ENCODE results near the gene ALKBH5. TPM values are rescaled to one million over a fixed set of nuclear protein-coding genes. Genes with fewer than 3 reads are reported as not detected.
A peak's percentile ranks its signal among the peaks of the same experiment; 100 is the strongest.

The ALKBH5 gene
- total RNA-seq, 4 donors from 2014 or later, result 67.1 to 92.7 (median 73.2) TPM

- Histone ChIP-seq H3K4me3 (no peak overlapping the region), H3K9me3 (no peaks in the 10 kb centered on the region), H3K4me1 (peaks cover 37% of the 10 kb centered on the region), H3K36me3 (peaks cover 84% of the 10 kb centered on the region), H3K27me3 (no peaks in the 10 kb centered on the region), H3K27ac (no peak overlapping the region)
- no peak for TF ChIP-seq POLR2A (IDR thresholded peaks at IDR 0.05)
- no peak for TF ChIP-seq POLR2AphosphoS5 (IDR thresholded peaks at IDR 0.05)
- TF ChIP-seq EP300 (IDR thresholded peaks at IDR 0.05), result no peak
- WGBS, result 77% methylated on average over 13 of the region's 15 CpGs
- DNase-seq (ENCODE audit: low spot score in 2 of 2), result no peak
Measured at GRCh38 chr17:18251204-18251603, 67.6 kb downstream of the ALKBH5 start.

- no peak overlapping the region for H3K27ac ChIP-seq
- H3K27me3 ChIP-seq, result no peaks in the 10 kb centered on the region
- WGBS, result 83% methylated on average over 4 of the region's 5 CpGs
- H3K36me3 ChIP-seq, result peaks cover 80% of the 10 kb centered on the region
- H3K4me1 ChIP-seq, result peaks cover 37% of the 10 kb centered on the region
- H3K4me3 ChIP-seq, result no peak overlapping the region
- peak in 1 of 2 donors; percentile 56 for DNase-seq (ENCODE audit: low spot score in 2 of 2)
- H3K9me3 ChIP-seq, result no peaks in the 10 kb centered on the region
- no peak for TF ChIP-seq CTCF (IDR thresholded peaks at IDR 0.05)
- TF ChIP-seq EP300 (IDR thresholded peaks at IDR 0.05), result no peak
- TF ChIP-seq POLR2A (IDR thresholded peaks at IDR 0.05), result no peak
Measured at GRCh38 chr17:18252160-18252559, 68.5 kb downstream of the ALKBH5 start.

- Histone ChIP-seq H3K4me1 (peaks cover 32% of the 10 kb centered on the region), H3K27ac (no peak overlapping the region), H3K27me3 (no peaks in the 10 kb centered on the region), H3K9me3 (no peaks in the 10 kb centered on the region), H3K4me3 (no peak overlapping the region), H3K36me3 (peaks cover 74% of the 10 kb centered on the region)
- 81% methylated on average over 6 of the region's 16 CpGs for WGBS
- peak in 1 of 2 donors; percentile 66 for DNase-seq (ENCODE audit: low spot score in 2 of 2)
- TF ChIP-seq POLR2A (IDR thresholded peaks at IDR 0.05) (no peak), EP300 (IDR thresholded peaks at IDR 0.05) (no peak), POLR2AphosphoS5 (IDR thresholded peaks at IDR 0.05) (no peak), CTCF (IDR thresholded peaks at IDR 0.05) (no peak)
Measured at GRCh38 chr17:18253187-18253884, 69.7 kb downstream of the ALKBH5 start.

- peaks cover 30% of the 10 kb centered on the region for H3K4me1 ChIP-seq
- no peak overlapping the region for H3K4me3 ChIP-seq
- peak in 1 of 2 donors; percentile 64 for DNase-seq (ENCODE audit: low spot score in 2 of 2)
- H3K36me3 ChIP-seq, result peaks cover 66% of the 10 kb centered on the region
- H3K9me3 ChIP-seq, result no peaks in the 10 kb centered on the region
- no peak for TF ChIP-seq POLR2AphosphoS5 (IDR thresholded peaks at IDR 0.05)
- TF ChIP-seq EP300 (IDR thresholded peaks at IDR 0.05), result no peak
- TF ChIP-seq CTCF (IDR thresholded peaks at IDR 0.05), result no peak
- TF ChIP-seq POLR2A (IDR thresholded peaks at IDR 0.05), result no peak
- H3K27ac ChIP-seq, result no peak overlapping the region
- no peaks in the 10 kb centered on the region for H3K27me3 ChIP-seq
- 84% methylated on average over 18 of the region's 27 CpGs for WGBS
Measured at GRCh38 chr17:18253947-18254821, 70.6 kb downstream of the ALKBH5 start.

GRCh38 chr17:18254888-18255649, 71.4 kb downstream of the ALKBH5 start:
- Histone ChIP-seq H3K27ac (no peak overlapping the region), H3K9me3 (no peaks in the 10 kb centered on the region), H3K4me3 (no peak overlapping the region), H3K36me3 (peaks cover 63% of the 10 kb centered on the region), H3K27me3 (no peaks in the 10 kb centered on the region), H3K4me1 (peaks cover 38% of the 10 kb centered on the region)
- DNase-seq (ENCODE audit: low spot score in 2 of 2), result no peak
- 96% methylated on average over 8 of the region's 8 CpGs for WGBS
- no peak for TF ChIP-seq POLR2AphosphoS5 (IDR thresholded peaks at IDR 0.05)
- TF ChIP-seq EP300 (IDR thresholded peaks at IDR 0.05), result no peak
- TF ChIP-seq POLR2A (IDR thresholded peaks at IDR 0.05), result no peak
- no peak for TF ChIP-seq CTCF (IDR thresholded peaks at IDR 0.05)
